Measurements from ENCODE around the gene FLNB.

FLNB gene

GRCh38 chr3:58124387-58124786 lies 116.2 kb downstream of the FLNB start:
- H3K4me3 ChIP-seq, result no peak overlapping the region
- DNase-seq (ENCODE audit: low spot score), result no peak
- TF ChIP-seq CTCF (IDR thresholded peaks at IDR 0.05), result no peak
- H3K27ac ChIP-seq, result no peak overlapping the region

GRCh38 chr3:58129041-58129770 lies 121.0 kb downstream of the FLNB start:
- no peak for DNase-seq (ENCODE audit: low spot score)
- H3K27ac ChIP-seq, result no peak overlapping the region
- no peak for TF ChIP-seq CTCF (IDR thresholded peaks at IDR 0.05)
- H3K4me3 ChIP-seq, result no peak overlapping the region

- no peak for TF ChIP-seq CTCF (IDR thresholded peaks at IDR 0.05)
- H3K27ac ChIP-seq, result no peak overlapping the region
- DNase-seq (ENCODE audit: low spot score), result no peak
- no peak overlapping the region for H3K4me3 ChIP-seq
Observed at GRCh38 chr3:58130591-58130990, 122.4 kb downstream of the FLNB start.

GRCh38 chr3:58131101-58131825 lies 123.0 kb downstream of the FLNB start:
- no peak for TF ChIP-seq CTCF (IDR thresholded peaks at IDR 0.05)
- DNase-seq (ENCODE audit: low spot score), result no peak
- Histone ChIP-seq H3K4me3 (no peak overlapping the region), H3K27ac (no peak overlapping the region)

GRCh38 chr3:58132850-58133249 lies 124.6 kb downstream of the FLNB start:
- DNase-seq (ENCODE audit: low spot score), result no peak
- no peak overlapping the region for H3K27ac ChIP-seq
- TF ChIP-seq CTCF (IDR thresholded peaks at IDR 0.05), result no peak
- H3K4me3 ChIP-seq, result no peak overlapping the region

GRCh38 chr3:58134468-58134867 lies 126.2 kb downstream of the FLNB start:
- no peak for TF ChIP-seq CTCF (IDR thresholded peaks at IDR 0.05)
- no peak overlapping the region for H3K4me3 ChIP-seq
- DNase-seq (ENCODE audit: low spot score), result no peak
- no peak overlapping the region for H3K27ac ChIP-seq
